HG03520 (cell line): ENCODE measurements around the gene PIGM.

Source experiments
- ATAC-seq: cut with Tn5 transposase; IDR thresholded peaks from one replicate; pipeline ENCODE4 v1.9.1; 2021; ENCODE audit warnings: mild to moderate bottlenecking, moderate library complexity; ENCODE audit not compliant: unreplicated experiment

Gene PIGM

GRCh38 chr1:160022330-160023310 is 9.2 kb downstream of the PIGM start:
- no peak for ATAC-seq

- ATAC-seq, result no peak
Measured at GRCh38 chr1:160021376-160022074, 10.3 kb downstream of the PIGM start.

GRCh38 chr1:160020196-160020595 is 11.6 kb downstream of the PIGM start:
- no peak for ATAC-seq

GRCh38 chr1:160018900-160019299 is 12.9 kb downstream of the PIGM start:
- ATAC-seq, result no peak

GRCh38 chr1:160018347-160018746 is 13.4 kb downstream of the PIGM start:
- no peak for ATAC-seq

- ATAC-seq, result no peak
Measured at GRCh38 chr1:160017592-160017991, 14.2 kb downstream of the PIGM start.

- no peak for ATAC-seq
Measured at GRCh38 chr1:160011781-160012180, 20.0 kb downstream of the PIGM start.

- ATAC-seq, result no peak
Measured at GRCh38 chr1:160009801-160010200, 22.0 kb downstream of the PIGM start.

GRCh38 chr1:160009081-160009480 is 22.7 kb downstream of the PIGM start:
- ATAC-seq, result no peak

- no peak for ATAC-seq
Measured at GRCh38 chr1:160007577-160008200, 24.1 kb downstream of the PIGM start.

- peak; percentile 64 for ATAC-seq
Measured at GRCh38 chr1:160006312-160006940, 25.4 kb downstream of the PIGM start.

GRCh38 chr1:160005070-160005469 is 26.7 kb downstream of the PIGM start:
- no peak for ATAC-seq

GRCh38 chr1:160004425-160004824 is 27.4 kb downstream of the PIGM start:
- no peak for ATAC-seq

- no peak for ATAC-seq
Measured at GRCh38 chr1:160004001-160004400, 27.8 kb downstream of the PIGM start.

- no peak for ATAC-seq
Measured at GRCh38 chr1:160001440-160001839, 30.4 kb downstream of the PIGM start.

GRCh38 chr1:159999204-159999603 is 32.6 kb downstream of the PIGM start:
- no peak for ATAC-seq

- ATAC-seq, result no peak
Measured at GRCh38 chr1:159996653-159997052, 35.1 kb downstream of the PIGM start.

GRCh38 chr1:159994896-159995295 is 36.9 kb downstream of the PIGM start:
- ATAC-seq, result no peak

GRCh38 chr1:159993911-159994310 is 37.9 kb downstream of the PIGM start:
- ATAC-seq, result no peak

- no peak for ATAC-seq
Measured at GRCh38 chr1:159992161-159992560, 39.6 kb downstream of the PIGM start.

- no peak for ATAC-seq
Measured at GRCh38 chr1:159991513-159991912, 40.3 kb downstream of the PIGM start.
